SK-N-SH (cell line): Measurements from ENCODE around the gene GLT8D1. TPM values are rescaled to one million over a fixed set of nuclear protein-coding genes. Genes with fewer than 3 reads are reported as not detected.
A peak's percentile ranks its signal among the peaks of the same experiment; 100 is the strongest.

ENCODE experiments used
- CTCF ChIA-PET: fragments of 300-600, 350-600 bp; formaldehyde crosslinking; extraction: SDS; loops from one replicate; lab custom pipeline; 2021; lab: Yijun Ruan, JAX
- POLR2A ChIA-PET: fragments of 350-600 bp; sonication (Branson Sonifier 250); formaldehyde crosslinking; extraction: SDS; loops from one replicate; lab custom pipeline; 2020; ENCODE audit warnings: antibody characterized with exemption, inconsistent platforms; lab: Yijun Ruan, JAX
- DNase-seq: peaks from one replicate; pipeline ENCODE4 v3.0.0; 2012
- H2AFZ ChIP-seq: fragments of 200-600 bp; sonication (generic); 2 replicates; pipeline ENCODE4 v1.8.1; 2016; ENCODE audit warnings: antibody characterized with exemption, mild to moderate bottlenecking, low read depth
- H3F3A ChIP-seq: fragments of 200-600 bp; sonication (generic); replicated peaks from 2 replicates; pipeline ENCODE3; 2016; ENCODE audit warnings: antibody characterized with exemption, mild to moderate bottlenecking; ENCODE audit not compliant: insufficient read depth
- H3K27ac ChIP-seq, 2 experiments: fragments of 200-500 bp in 1 of 2; fragments of 200-600 bp in 1 of 2; sonication (Bioruptor generic) in 1 of 2; sonication (generic), shearing (Covaris generic) in 1 of 2; 2 replicates each; pipeline versions ENCODE4 v1.5.1 to v1.6.1; 2014 to 2016; ENCODE audit warnings: low read depth in 2 of 2, inconsistent platforms in 1 of 2, low read length in 1 of 2, mild to moderate bottlenecking in 1 of 2, mixed read lengths in 1 of 2
- H3K27me3 ChIP-seq: fragments of 200-600 bp; sonication (generic), shearing (Covaris generic); 2 replicates; pipeline ENCODE4 v1.6.1; 2016; ENCODE audit warnings: mixed run types; ENCODE audit not compliant: insufficient read depth
- H3K36me3 ChIP-seq, 2 experiments: fragments of 200-500 bp in 1 of 2; fragments of 200-600 bp in 1 of 2; sonication (Bioruptor generic) in 1 of 2; sonication (generic) in 1 of 2; replicated peaks in 1 of 2; 2 replicates each; pipeline versions ENCODE3 to v1.5.1; 2014 to 2016; ENCODE audit warnings: low read length in 1 of 2, mild to moderate bottlenecking in 1 of 2; ENCODE audit not compliant: insufficient read depth in 2 of 2, control insufficient read depth in 1 of 2
- H3K4me1 ChIP-seq, 2 experiments: fragments of 200-500 bp in 1 of 2; fragments of 200-600 bp in 1 of 2; sonication (Bioruptor generic) in 1 of 2; sonication (generic), shearing (Covaris generic) in 1 of 2; 2 replicates each; pipeline versions ENCODE4 v1.5.1 to v1.6.1; 2014 to 2016; ENCODE audit warnings: low read depth in 1 of 2, low read length in 1 of 2, mixed run types in 1 of 2; ENCODE audit not compliant: insufficient read depth in 2 of 2, control insufficient read depth in 1 of 2
- H3K4me2 ChIP-seq: fragments of 200-600 bp; sonication (generic), shearing (Covaris generic); 2 replicates; pipeline ENCODE4 v1.6.1; 2017; ENCODE audit warnings: mixed run types
- H3K4me3 ChIP-seq, 2 experiments: fragments of 200-500 bp in 1 of 2; fragments of 200-600 bp in 1 of 2; sonication (Bioruptor generic) in 1 of 2; sonication (generic), shearing (Covaris generic) in 1 of 2; 2 replicates each; pipeline versions ENCODE4 v1.5.1 to v1.8.1; 2014 to 2016; ENCODE audit warnings: low read depth in 2 of 2, inconsistent platforms in 1 of 2, low read length in 1 of 2, mild to moderate bottlenecking in 1 of 2, mixed read lengths in 1 of 2, moderate library complexity in 1 of 2
- H3K79me2 ChIP-seq: fragments of 200-600 bp; sonication (generic); 2 replicates; pipeline ENCODE4 v1.8.1; 2017; ENCODE audit warnings: mild to moderate bottlenecking; ENCODE audit not compliant: insufficient read depth
- H3K9ac ChIP-seq: fragments of 200-600 bp; sonication (generic); 2 replicates; pipeline ENCODE4 v1.6.1; 2017; ENCODE audit warnings: mixed run types
- H3K9me2 ChIP-seq: fragments of 200-600 bp; sonication (generic); 2 replicates; pipeline ENCODE4 v1.6.1; 2017; ENCODE audit warnings: mixed run types
- H3K9me3 ChIP-seq: fragments of 200-600 bp; sonication (generic); 2 replicates; pipeline ENCODE4 v1.6.1; 2017; ENCODE audit warnings: mixed run types, mild to moderate bottlenecking, moderate library complexity
- H4K20me1 ChIP-seq: fragments of 200-600 bp; sonication (generic); 2 replicates; pipeline ENCODE4 v1.6.1; 2017; ENCODE audit warnings: mild to moderate bottlenecking, mixed run types; ENCODE audit not compliant: insufficient read depth
- CHD2 ChIP-seq: fragments of 150-350 bp; IDR thresholded peaks from 2 replicates; pipeline ENCODE4 v1.6.1; 2018; ENCODE audit warnings: low read length; ENCODE audit not compliant: partially characterized antibody
- ELF1 ChIP-seq: IDR thresholded peaks from 2 replicates; pipeline ENCODE4 v1.4.0; 2012
- FOSL2 ChIP-seq: IDR thresholded peaks from 2 replicates; pipeline ENCODE4 v1.4.0; 2012; ENCODE audit warnings: low read depth, mild to moderate bottlenecking, moderate library complexity, borderline replicate concordance
- GABPA ChIP-seq: IDR thresholded peaks from 2 replicates; pipeline ENCODE4 v1.4.0; 2012; ENCODE audit warnings: low read depth, mild to moderate bottlenecking
- GATA2 ChIP-seq: sonication (generic); formaldehyde crosslinking; IDR thresholded peaks from 2 replicates; pipeline ENCODE4 v1.5.0; 2020; ENCODE audit warnings: mild to moderate bottlenecking, missing genetic modification reagents
- MXI1 ChIP-seq: IDR thresholded peaks from 2 replicates; pipeline ENCODE4 v1.6.1; 2012; ENCODE audit warnings: mild to moderate bottlenecking, low read depth, low read length, improper control_type of control experiment
- NFIC ChIP-seq: IDR thresholded peaks from 2 replicates; pipeline ENCODE4 v1.4.0; 2012; ENCODE audit warnings: borderline replicate concordance
- RAD21 ChIP-seq: IDR thresholded peaks from 2 replicates; pipeline ENCODE4 v1.6.1; 2012; ENCODE audit warnings: mild to moderate bottlenecking, low read length
- RCOR1 ChIP-seq: fragments of 150-350 bp; IDR thresholded peaks from 2 replicates; pipeline ENCODE4 v1.6.1; 2017; ENCODE audit warnings: antibody characterized with exemption, low read length
- RFX5 ChIP-seq: IDR thresholded peaks from 2 replicates; pipeline ENCODE4 v1.6.1; 2012; ENCODE audit warnings: mild to moderate bottlenecking, improper control_type of control experiment, low read length
- RXRA ChIP-seq: IDR thresholded peaks from 2 replicates; pipeline ENCODE4 v1.4.0; 2012; ENCODE audit warnings: low read depth, mild to moderate bottlenecking, borderline replicate concordance
- SIN3A ChIP-seq: IDR thresholded peaks from 2 replicates; pipeline ENCODE4 v1.6.1; 2012; ENCODE audit warnings: low read depth, mild to moderate bottlenecking, low read length, moderate library complexity, borderline replicate concordance
- TAF1 ChIP-seq: IDR thresholded peaks from 2 replicates; pipeline ENCODE4 v1.6.1; 2012; ENCODE audit warnings: low read depth, mild to moderate bottlenecking, low read length, moderate library complexity, borderline replicate concordance
- TCF12 ChIP-seq: IDR thresholded peaks from 2 replicates; pipeline ENCODE4 v1.4.0; 2012
- USF1 ChIP-seq: IDR thresholded peaks from 2 replicates; pipeline ENCODE4 v1.4.0; 2012; ENCODE audit warnings: low read depth, borderline replicate concordance
- WGBS: methylation state at CpG from one replicate; pipeline ENCODE4 v1.1.6; 2017; ENCODE audit warnings: low lambda C conversion rate; 5-methylcytosine and 5-hydroxymethylcytosine counted together
- polyA plus RNA-seq, 3 experiments: library from polyadenylated mRNA; depleted of rRNA; stranded (reverse); fragments of >200 nt; gene quantifications; 2 replicates each; pipeline ENCODE4 v1.2.3, GENCODE V29; 2012
- small RNA-seq, 7 experiments: library from RNA; depleted of rRNA; stranded (forward); fragments of <200 nt; gene quantifications; one replicate each; pipeline ENCODE3, GENCODE V24; 2012
- TF ChIP-seq, protein P1 (sequence below): IDR thresholded peaks from 2 replicates; pipeline ENCODE4 v1.4.0; 2012; ENCODE audit warnings: low read depth, borderline replicate concordance

The GLT8D1 gene
- polyA plus RNA-seq, 1 of the 3 experiments (the other 2 are of a cell fraction) = 102 TPM

DNA sequence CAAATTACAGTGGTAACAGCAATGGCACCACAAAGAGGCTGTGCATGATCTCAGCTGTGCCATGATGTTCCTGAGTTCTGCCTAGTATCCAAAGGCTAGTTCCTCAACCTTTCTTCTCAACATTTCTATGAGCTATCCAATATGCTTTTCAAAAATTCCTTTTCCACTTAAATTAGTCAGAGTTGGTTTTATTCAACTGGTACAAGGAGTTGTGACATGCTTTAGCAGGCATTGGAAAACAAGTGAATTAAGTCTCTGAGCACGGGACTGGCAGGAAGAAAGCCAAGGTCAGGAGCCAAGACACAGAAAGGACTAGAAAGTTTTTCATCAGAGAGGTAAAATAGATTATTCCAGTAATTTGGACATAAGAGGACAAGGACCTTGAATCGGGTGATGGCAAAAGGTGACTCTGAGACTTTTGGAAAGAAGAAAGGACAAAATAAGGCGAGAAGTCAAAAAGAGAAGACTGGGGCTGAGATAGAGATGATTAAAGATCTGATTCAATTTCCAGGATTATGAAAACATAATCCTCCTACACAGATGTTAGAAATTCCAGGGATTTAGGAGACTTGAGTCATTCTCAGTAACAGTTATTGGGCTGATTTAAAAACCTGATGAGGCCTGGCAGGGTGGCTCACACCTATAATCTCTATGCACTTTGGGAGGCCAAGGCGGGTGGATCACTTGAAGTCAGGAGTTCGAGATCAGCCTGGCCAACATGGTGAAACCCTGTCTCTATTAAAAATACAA lies 56.0 kb downstream of the GLT8D1 start:
- DNase-seq = no peak
- POLR2A ChIA-PET = interaction anchor here (0.6 kb wide), 1 partner anchor 40 kb away, joined by 3 read pairs; no protein-coding TSS in a partner anchor

DNA sequence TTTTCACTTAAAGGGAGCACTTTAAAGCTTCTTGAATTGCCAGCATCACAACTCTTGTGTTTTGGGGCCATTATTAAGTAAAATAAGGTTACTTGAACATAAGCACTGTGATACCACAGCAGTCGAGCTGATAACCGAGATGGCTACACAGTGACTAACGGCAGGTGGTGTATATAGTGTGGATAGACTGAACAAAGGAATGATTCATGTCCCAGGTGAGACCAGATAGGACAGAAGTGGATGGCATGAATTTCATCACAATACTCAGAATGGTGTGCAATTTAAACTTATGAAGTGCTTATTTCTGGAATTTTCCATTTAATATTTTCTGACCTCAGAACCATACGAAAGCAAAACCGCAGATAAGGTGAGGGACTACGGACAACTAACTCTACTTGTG lies 60.0 kb downstream of the GLT8D1 start:
- no peak overlapping the region for H3K4me2 ChIP-seq
- H3F3A ChIP-seq = peaks cover 15% of the 10 kb centered on the region
- H3K4me3 ChIP-seq = no peak overlapping the region
- H3K27me3 ChIP-seq = no peaks in the 10 kb centered on the region
- peaks cover 62 to 89% of the 10 kb centered on the region in 2 experiments for H3K36me3 ChIP-seq
- TF ChIP-seq RCOR1 (no peak), GATA2 (CRISPR knock-in tag) (no peak), ELF1 (no peak), MXI1 (no peak), RXRA (no peak), USF1 (no peak), NFIC (no peak), RFX5 (no peak)
- TF ChIP-seq, protein P1, sequence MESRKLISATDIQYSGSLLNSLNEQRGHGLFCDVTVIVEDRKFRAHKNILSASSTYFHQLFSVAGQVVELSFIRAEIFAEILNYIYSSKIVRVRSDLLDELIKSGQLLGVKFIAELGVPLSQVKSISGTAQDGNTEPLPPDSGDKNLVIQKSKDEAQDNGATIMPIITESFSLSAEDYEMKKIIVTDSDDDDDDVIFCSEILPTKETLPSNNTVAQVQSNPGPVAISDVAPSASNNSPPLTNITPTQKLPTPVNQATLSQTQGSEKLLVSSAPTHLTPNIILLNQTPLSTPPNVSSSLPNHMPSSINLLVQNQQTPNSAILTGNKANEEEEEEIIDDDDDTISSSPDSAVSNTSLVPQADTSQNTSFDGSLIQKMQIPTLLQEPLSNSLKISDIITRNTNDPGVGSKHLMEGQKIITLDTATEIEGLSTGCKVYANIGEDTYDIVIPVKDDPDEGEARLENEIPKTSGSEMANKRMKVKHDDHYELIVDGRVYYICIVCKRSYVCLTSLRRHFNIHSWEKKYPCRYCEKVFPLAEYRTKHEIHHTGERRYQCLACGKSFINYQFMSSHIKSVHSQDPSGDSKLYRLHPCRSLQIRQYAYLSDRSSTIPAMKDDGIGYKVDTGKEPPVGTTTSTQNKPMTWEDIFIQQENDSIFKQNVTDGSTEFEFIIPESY = no peak
- 98% methylated on average over 6 of the region's 6 CpGs for WGBS
- POLR2A ChIA-PET = no interaction called here
- H3K27ac ChIP-seq = no peak overlapping the region
- H3K79me2 ChIP-seq = peaks cover 16% of the 10 kb centered on the region; the same call in 1 of the 2 replicates
- H2AFZ ChIP-seq = no peak overlapping the region
- H3K9me2 ChIP-seq = no peaks in the 10 kb centered on the region; the same call in 1 of the 2 replicates
- no peaks in the 10 kb centered on the region for H3K4me1 ChIP-seq
- H3K9me3 ChIP-seq = no peaks in the 10 kb centered on the region
- DNase-seq = no peak
- no peaks in the 10 kb centered on the region for H4K20me1 ChIP-seq
- H3K9ac ChIP-seq = no peak overlapping the region
- CTCF ChIA-PET = no interaction called here

More for the DNA sequence above, 56.0 kb downstream of the GLT8D1 start:
- Histone ChIP-seq H3K27ac (peak overlapping the region in 1 of 2 experiments; percentile 48; a peak in 3 of 4 replicates), H3K9ac (no peak overlapping the region), H3K4me1 (no peaks in the 10 kb centered on the region), H3K79me2 (peaks cover 16% of the 10 kb centered on the region; the same call in 1 of the 2 replicates), H3K27me3 (no peaks in the 10 kb centered on the region), H3K4me3 (no peak overlapping the region), H2AFZ (no peak overlapping the region), H3K9me3 (no peaks in the 10 kb centered on the region), H4K20me1 (no peaks in the 10 kb centered on the region), H3K9me2 (no peaks in the 10 kb centered on the region; the same call in 1 of the 2 replicates), H3F3A (peaks cover 15% of the 10 kb centered on the region), H3K4me2 (no peak overlapping the region), H3K36me3 (peaks cover 72 to 77% of the 10 kb centered on the region in 2 experiments)
- TF ChIP-seq TAF1 (no peak), CHD2 (no peak), MXI1 (no peak), GATA2 (CRISPR knock-in tag) (no peak), ELF1 (no peak), FOSL2 (no peak), RCOR1 (no peak), TCF12 (no peak), GABPA (no peak), SIN3A (no peak), RFX5 (no peak), RAD21 (no peak)
- CTCF ChIA-PET = interaction anchor here (0.6 kb wide), 1 partner anchor 53 kb away, joined by 3 read pairs; no protein-coding TSS in a partner anchor
- 91% methylated on average over 5 of the region's 5 CpGs for WGBS

Small RNA genes lying within 50 kb of the gene (small RNA-seq; reads per million reads assigned to genes)
- gene AC006254.2 (0 reads per million in 7 experiments), gene RF00569 (490 to 16,705 (median 1,376) reads per million in 7 experiments), gene RF01183 (0 reads per million in 7 experiments), gene SNORD19 (0 to 0.06 (median 0) reads per million in 7 experiments), gene SNORD19B (0 reads per million in 7 experiments), gene SNORD69 (23.2 to 631 (median 64.4) reads per million in 7 experiments)

Other genes with a start within 250 kb of the GLT8D1 start
- 0.03 and 0.05 TPM in 2 replicates for gene STAB1, start 210.5 kb downstream of the GLT8D1 start, polyA plus RNA-seq (2012; rRNA removed)
- gene NT5DC2, start 171.9 kb downstream of the GLT8D1 start, polyA plus RNA-seq (2012; rRNA removed) = 93.9 and 113 TPM in 2 replicates
- gene UQCC5, start 169.2 kb downstream of the GLT8D1 start, polyA plus RNA-seq (2012; rRNA removed) = 43.8 and 124 TPM in 2 replicates
- gene PBRM1, start 19.9 kb downstream of the GLT8D1 start, polyA plus RNA-seq (2012; rRNA removed) = 14.0 and 14.3 TPM in 2 replicates
- 55.0 and 77.0 TPM in 2 replicates for gene GNL3, start 19.8 kb downstream of the GLT8D1 start, polyA plus RNA-seq (2012; rRNA removed)
- gene SPCS1, start 315 bp upstream of the GLT8D1 start, polyA plus RNA-seq (2012; rRNA removed) = 191 and 198 TPM in 2 replicates
- 8.8 and 9.3 TPM in 2 replicates for gene NEK4, start 65.1 kb upstream of the GLT8D1 start, polyA plus RNA-seq (2012; rRNA removed)
- gene ITIH1, start 71.8 kb upstream of the GLT8D1 start, polyA plus RNA-seq (2012; rRNA removed) = not detected in 2 replicates
- 4.3 and 5.3 TPM in 2 replicates for gene ITIH3, start 89.0 kb upstream of the GLT8D1 start, polyA plus RNA-seq (2012; rRNA removed)
- 1.1 and 2.0 TPM in 2 replicates for gene ITIH4, start 124.9 kb upstream of the GLT8D1 start, polyA plus RNA-seq (2012; rRNA removed)
- gene MUSTN1, start 129.2 kb upstream of the GLT8D1 start, polyA plus RNA-seq (2012; rRNA removed) = 0.42 and 0.54 TPM in 2 replicates
- 9.3 and 10.4 TPM in 2 replicates for gene STIMATE, start 191.8 kb upstream of the GLT8D1 start, polyA plus RNA-seq (2012; rRNA removed)